Vagina (tissue), 2 donors: ENCODE results near the gene CHD6. TPM values are rescaled to one million over a fixed set of nuclear protein-coding genes. Genes with fewer than 3 reads are reported as not detected.

Experiments
- DNase-seq, 2 donors: peaks; one replicate each; pipeline ENCODE4 v3.0.0-alpha.2; 2017; ENCODE audit errors: extremely low spot score in 2 of 2
- H3K27ac ChIP-seq: fragments of 200-600 bp; sonication (generic); one replicate; pipeline ENCODE4 v1.5.1; 2019
- H3K27me3 ChIP-seq: fragments of 200-600 bp; sonication (generic); one replicate; pipeline ENCODE4 v1.5.1; 2019
- H3K36me3 ChIP-seq, 2 donors: fragments of 200-600 bp; sonication (generic); one replicate each; pipeline ENCODE4 v1.5.1; 2017 to 2019
- H3K4me1 ChIP-seq: fragments of 200-600 bp; sonication (generic); one replicate; pipeline ENCODE4 v1.5.1; 2019
- H3K4me3 ChIP-seq, 2 donors: fragments of 200-600 bp; sonication (generic); 1 replicate in 1 of 2; 2 replicates in 1 of 2; pipeline ENCODE4 v1.5.1; 2016 to 2019
- H3K9me3 ChIP-seq: fragments of 200-600 bp; sonication (generic); one replicate; pipeline ENCODE4 v1.5.1; 2019
- CTCF ChIP-seq, 3 experiments: fragments of 450-650 bp in 2 of 3; fragments of 200-600 bp in 1 of 3; sonication (generic) in 1 of 3; IDR thresholded peaks; one replicate each; pipeline ENCODE4 v1.5.1; 2017 to 2019; ENCODE audit warnings: antibody characterized with exemption in 3 of 3, mild to moderate bottlenecking in 2 of 3, moderate library complexity in 2 of 3
- POLR2A ChIP-seq, 2 donors: fragments of 450-650 bp; IDR thresholded peaks; one replicate each; pipeline ENCODE4 v1.6.1; 2017; ENCODE audit warnings: antibody characterized with exemption in 2 of 2, mild to moderate bottlenecking in 2 of 2, moderate library complexity in 2 of 2
- POLR2AphosphoS5 ChIP-seq, 2 donors: sonication (generic); formaldehyde crosslinking; IDR thresholded peaks; one replicate each; pipeline ENCODE4 v1.9.0; 2017; ENCODE audit warnings: antibody characterized with exemption in 2 of 2, mild to moderate bottlenecking in 2 of 2, low read depth in 1 of 2; ENCODE audit not compliant: insufficient read depth in 1 of 2
- intact Hi-C: fragments of 100-400 bp; cut with DNase I; formaldehyde crosslinking; loops from one replicate; pipeline ENCODE4 v1.15.1; 2023
- total RNA-seq: library from RNA; depleted of rRNA; stranded (reverse); fragments of >200 nt; gene quantifications from one replicate; pipeline ENCODE4 v1.2.3, GENCODE V29; 2016

Gene CHD6
- total RNA-seq, 1 donor from 2014 or later = 37.6 TPM

GRCh38 chr20:41577129-41578009 lies 40.8 kb downstream of the CHD6 start:
- no peak for DNase-seq
- Histone ChIP-seq H3K36me3 (no peaks in the 10 kb centered on the region), H3K27ac (no peak overlapping the region), H3K4me3 (no peak overlapping the region), H3K9me3 (no peaks in the 10 kb centered on the region), H3K4me1 (peaks cover 35% of the 10 kb centered on the region), H3K27me3 (no peaks in the 10 kb centered on the region)
- TF ChIP-seq CTCF (IDR thresholded peaks at IDR 0.05) = no peak
- no peak for TF ChIP-seq POLR2A (IDR thresholded peaks at IDR 0.05)
- TF ChIP-seq POLR2AphosphoS5 (IDR thresholded peaks at IDR 0.05; ENCODE audit: insufficient read depth in 1 of 2, low read depth in 1 of 2) = no peak
- intact Hi-C loops = no loop called here

GRCh38 chr20:41575412-41575811 lies 42.8 kb downstream of the CHD6 start:
- Histone ChIP-seq H3K4me3 (no peak overlapping the region), H3K4me1 (peaks cover 51% of the 10 kb centered on the region), H3K27me3 (no peaks in the 10 kb centered on the region), H3K9me3 (no peaks in the 10 kb centered on the region), H3K36me3 (no peaks in the 10 kb centered on the region), H3K27ac (no peak overlapping the region)
- TF ChIP-seq POLR2A (IDR thresholded peaks at IDR 0.05) = no peak
- TF ChIP-seq POLR2AphosphoS5 (IDR thresholded peaks at IDR 0.05; ENCODE audit: insufficient read depth in 1 of 2, low read depth in 1 of 2) = no peak
- TF ChIP-seq CTCF (IDR thresholded peaks at IDR 0.05) = no peak
- DNase-seq = no peak
- intact Hi-C loops = no loop called here

GRCh38 chr20:41574802-41575389 lies 43.3 kb downstream of the CHD6 start:
- H3K36me3 ChIP-seq = no peaks in the 10 kb centered on the region
- peaks cover 51% of the 10 kb centered on the region for H3K4me1 ChIP-seq
- H3K27me3 ChIP-seq = no peaks in the 10 kb centered on the region
- no peak for DNase-seq
- no peak overlapping the region for H3K4me3 ChIP-seq
- no peak overlapping the region for H3K27ac ChIP-seq
- TF ChIP-seq POLR2AphosphoS5 (IDR thresholded peaks at IDR 0.05; ENCODE audit: insufficient read depth in 1 of 2, low read depth in 1 of 2) (no peak), POLR2A (IDR thresholded peaks at IDR 0.05) (no peak), CTCF (IDR thresholded peaks at IDR 0.05) (no peak)
- intact Hi-C loops = no loop called here
- no peaks in the 10 kb centered on the region for H3K9me3 ChIP-seq

- no peak for DNase-seq
- no peaks in the 10 kb centered on the region for H3K9me3 ChIP-seq
- no peaks in the 10 kb centered on the region for H3K36me3 ChIP-seq
- H3K4me3 ChIP-seq = no peak overlapping the region
- no peak overlapping the region for H3K27ac ChIP-seq
- H3K4me1 ChIP-seq = peaks cover 54% of the 10 kb centered on the region
- no peaks in the 10 kb centered on the region for H3K27me3 ChIP-seq
- TF ChIP-seq CTCF (IDR thresholded peaks at IDR 0.05) (no peak), POLR2A (IDR thresholded peaks at IDR 0.05) (no peak), POLR2AphosphoS5 (IDR thresholded peaks at IDR 0.05; ENCODE audit: insufficient read depth in 1 of 2, low read depth in 1 of 2) (no peak)
- intact Hi-C loops = no loop called here
Observed at GRCh38 chr20:41573955-41574354, 44.2 kb downstream of the CHD6 start.
